H1 (cell line): Measurements from ENCODE around the gene SLC2A13. TPM values are rescaled to one million over a fixed set of nuclear protein-coding genes. Genes with fewer than 3 reads are reported as not detected.

ENCODE experiments used
- BACH1 ChIP-seq: IDR thresholded peaks from 2 replicates; pipeline ENCODE4 v1.6.1; 2012; ENCODE audit warnings: low read length, improper control_type of control experiment
- CHD7 ChIP-seq: fragments of 300-600 bp; sonication (generic); IDR thresholded peaks from 2 replicates; pipeline ENCODE4 v1.7.1; 2012; ENCODE audit warnings: low read length, moderate library complexity, mild to moderate bottlenecking, inconsistent platforms; ENCODE audit not compliant: insufficient replicate concordance
- EP300 ChIP-seq, 2 experiments: IDR thresholded peaks; 1 replicate in 1 of 2; 2 replicates in 1 of 2; pipeline ENCODE4 v1.6.1; 2011 to 2012; ENCODE audit warnings: low read depth in 2 of 2, low read length in 2 of 2, mild to moderate bottlenecking in 2 of 2, borderline replicate concordance in 1 of 2, inconsistent platforms in 1 of 2, moderate library complexity in 1 of 2
- FOSL1 ChIP-seq: IDR thresholded peaks from 2 replicates; pipeline ENCODE4 v1.6.1; 2011; ENCODE audit warnings: mild to moderate bottlenecking, low read depth, low read length, moderate library complexity; ENCODE audit not compliant: insufficient read depth
- NRF1 ChIP-seq: IDR thresholded peaks from 2 replicates; pipeline ENCODE4 v1.6.1; 2011; ENCODE audit warnings: mild to moderate bottlenecking, low read depth, low read length, improper control_type of control experiment
- POLR2AphosphoS5 ChIP-seq: IDR thresholded peaks from 2 replicates; pipeline ENCODE4 v1.6.1; 2011; ENCODE audit warnings: low read depth, low read length
- RBBP5 ChIP-seq: IDR thresholded peaks from 2 replicates; pipeline ENCODE4 v1.7.1; 2012; ENCODE audit warnings: low read depth, mild to moderate bottlenecking, inconsistent platforms, low read length, moderate library complexity, borderline replicate concordance
- SAP30 ChIP-seq: fragments of 300-600 bp; sonication (generic); IDR thresholded peaks from 2 replicates; pipeline ENCODE4 v1.7.1; 2012; ENCODE audit warnings: low read length, moderate library complexity, mild to moderate bottlenecking, inconsistent platforms; ENCODE audit not compliant: insufficient read depth, insufficient replicate concordance
- SRF ChIP-seq: IDR thresholded peaks from 2 replicates; pipeline ENCODE4 v1.6.1; 2011; ENCODE audit warnings: mild to moderate bottlenecking, low read depth, low read length, moderate library complexity
- SUZ12 ChIP-seq: fragments of 200-600 bp; sonication (generic); IDR thresholded peaks from 2 replicates; pipeline ENCODE4 v1.6.1; 2012; ENCODE audit warnings: mild to moderate bottlenecking, inconsistent platforms, low read length, moderate library complexity, mixed read lengths
- TAF7 ChIP-seq: optimal IDR thresholded peaks from 2 replicates; pipeline ENCODE3; 2011; ENCODE audit warnings: low read depth, mild to moderate bottlenecking, inconsistent platforms, low read length, moderate library complexity, borderline replicate concordance
- ZNF274 ChIP-seq: IDR thresholded peaks from 2 replicates; pipeline ENCODE4 v1.7.0; 2012; ENCODE audit warnings: low read length, borderline replicate concordance; ENCODE audit errors: extremely low read depth
- polyA plus RNA-seq, 7 experiments: library from polyadenylated mRNA; depleted of rRNA in 3 of 7; stranded (reverse) in 5 of 7; unstranded in 2 of 7; fragments of >200 nt in 5 of 7; fragments of 200-250 nt in 2 of 7; gene quantifications; 1 replicate in 5 of 7; 2 replicates in 1 of 7; 4 replicates in 1 of 7; pipeline versions ENCODE4 v1.2.1 to v1.2.3, GENCODE V29; 2011 to 2013; ENCODE audit warnings: missing spikeins in 2 of 7, mixed read lengths in 2 of 7
- total RNA-seq: library from RNA; stranded (reverse); fragmentation: NEBNext Ultra II Directional; extraction: Animal tissue kit (Norgen Biotek cat#: 25700); gene quantifications from 2 replicates; pipeline ENCODE4 v1.2.1, GENCODE V29; 2021

The SLC2A13 gene
- total and polyA plus RNA-seq, 2 of the 8 experiments (the other 6 are each of a cell fraction or from before 2014, with no cell fraction given) = 2.8 to 9.6 TPM

GRCh38 chr12:39777465-39777864 is 328.4 kb downstream of the SLC2A13 start (continued):
- no peak for TF ChIP-seq CHD7
- TF ChIP-seq POLR2AphosphoS5 = no peak
- no peak for TF ChIP-seq TAF7
- no peak for TF ChIP-seq RBBP5
- no peak for TF ChIP-seq ZNF274
- no peak for TF ChIP-seq SUZ12
- no peak for TF ChIP-seq BACH1
- no peak for TF ChIP-seq FOSL1
- TF ChIP-seq NRF1 = no peak
- no peak for TF ChIP-seq EP300 (IDR thresholded peaks at IDR 0.05; ENCODE audit: borderline replicate concordance in 1 of 2, low read depth in 2 of 2, low read length in 2 of 2)
- TF ChIP-seq SAP30 = no peak
- no peak for TF ChIP-seq SRF
